Adrenal gland (tissue), 12 donors: ENCODE results near the gene CACNA1C. TPM values are rescaled to one million over a fixed set of nuclear protein-coding genes. Genes with fewer than 3 reads are reported as not detected.

ENCODE experiments used
- DNase-seq, 7 donors: peaks; one replicate each; pipeline ENCODE4 v3.0.0-alpha.2; 2019 to 2020
- H3K27ac ChIP-seq, 5 donors: fragments of 200-600 bp; sonication (generic) in 4 of 5; 1 replicate in 3 of 5; 2 replicates in 2 of 5; pipeline versions ENCODE4 v1.5.1 to v1.8.0; 2016 to 2020; ENCODE audit warnings: mild to moderate bottlenecking in 1 of 5
- H3K27me3 ChIP-seq: fragments of 200-600 bp; 2 replicates; pipeline ENCODE4 v1.8.0; 2021
- H3K36me3 ChIP-seq, 2 donors: fragments of 200-600 bp; replicated peaks in 1 of 2; 1 replicate in 1 of 2; 2 replicates in 1 of 2; pipeline versions ENCODE4 v1.5.1 to v1.8.0; 2018 to 2022
- H3K4me1 ChIP-seq, 2 donors: fragments of 200-600 bp; replicated peaks in 1 of 2; 1 replicate in 1 of 2; 2 replicates in 1 of 2; pipeline versions ENCODE4 v1.5.1 to v1.8.0; 2018 to 2021
- H3K4me3 ChIP-seq, 4 donors: fragments of 200-600 bp; sonication (generic) in 3 of 4; one replicate each; pipeline ENCODE4 v1.5.1; 2016 to 2018
- H3K9me3 ChIP-seq, 3 donors: fragments of 200-600 bp; sonication (generic) in 1 of 3; replicated peaks in 1 of 3; 1 replicate in 2 of 3; 2 replicates in 1 of 3; pipeline versions ENCODE4 v1.5.1 to v1.8.0; 2016 to 2021
- POLR2A ChIP-seq, 2 donors: fragments of 450-650 bp; IDR thresholded peaks; one replicate each; pipeline ENCODE4 v1.6.1; 2017; ENCODE audit warnings: antibody characterized with exemption in 2 of 2, mild to moderate bottlenecking in 2 of 2, moderate library complexity in 1 of 2
- WGBS, 4 donors: extraction: QIAGEN DNeasy Blood & Tissue Kit in 2 of 4; methylation state at CpG; one replicate each; pipeline versions ENCODE4 v1.1.5 to v1.1.7; 2013 to 2017; 5-methylcytosine and 5-hydroxymethylcytosine counted together
- intact Hi-C, 2 donors: fragments of 100-400 bp; cut with DNase I; formaldehyde crosslinking; loops; one replicate each; pipeline versions ENCODE4 v1.14.1 to v1.15.0; 2022 to 2023
- polyA plus RNA-seq, 3 donors: library from polyadenylated mRNA; stranded (reverse); fragments of 200-250 nt in 2 of 3; fragments of 350-450 nt in 1 of 3; fragmentation: Illumina TruSeq in 1 of 3; extraction: RNeasy Lipid Tissue Mini Kit (QIAGEN cat#74804) in 1 of 3; gene quantifications; one replicate each; pipeline ENCODE4 v1.2.3, GENCODE V29; 2013 to 2014
- total RNA-seq, 9 donors: library from RNA; depleted of rRNA in 4 of 9; stranded (reverse); fragments of >200 nt in 4 of 9; fragments of 120-200 nt in 1 of 9; fragmentation: NEBNext Ultra II Directional in 1 of 9; extraction: Animal tissue kit (Norgen Biotek cat#: 25700) in 1 of 9; gene quantifications; one replicate each; pipeline versions ENCODE4 v1.1.0 to v1.2.4, GENCODE V29; 2013 to 2023
- TF ChIP-seq, protein P1 (sequence below), 6 experiments: fragments of 450-650 bp in 4 of 6; fragments of 200-600 bp in 2 of 6; sonication (generic) in 1 of 6; IDR thresholded peaks; 1 replicate in 5 of 6; 2 replicates in 1 of 6; pipeline versions ENCODE4 v1.5.1 to v1.8.0; 2016 to 2021; ENCODE audit warnings: antibody characterized with exemption in 6 of 6, mild to moderate bottlenecking in 2 of 6, moderate library complexity in 1 of 6
- donor health status: healthy with polysubstance abuse.
- donor health status: Bipolar disorder and iron deficiency.
- donor health status: DM: yes; HTN: yes; CAD: no.
- donor health status: DM: no; HTN: no; CAD: no.
- donor health status: DM: no; HTN: no; CAD: no.
- donor health status: DM: yes; HTN: yes; CAD: no.

Gene CACNA1C
- total and polyA plus RNA-seq, 12 donors = 1.4 to 5.8 (median 3.5) TPM

DNA sequence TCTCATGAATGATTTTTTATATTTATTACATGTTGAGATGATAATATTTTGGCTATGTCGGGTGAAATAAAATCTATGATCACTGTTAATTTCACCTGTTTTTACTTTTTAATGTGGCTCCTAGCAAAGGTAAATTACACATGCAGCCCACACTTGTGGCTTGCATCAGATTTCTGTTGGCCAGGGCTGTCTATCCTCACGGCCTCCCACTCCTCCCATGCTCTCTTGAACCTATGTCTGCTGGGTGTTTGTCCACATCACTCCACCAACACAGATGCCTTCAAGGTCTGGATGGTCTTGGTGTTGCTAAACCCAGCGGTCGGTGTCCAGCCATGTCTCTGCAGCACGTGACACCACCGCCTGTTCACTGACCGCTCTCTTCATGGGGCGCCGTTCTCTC, 402.6 kb downstream of the CACNA1C start:
- no peak for TF ChIP-seq POLR2A (IDR thresholded peaks at IDR 0.05)
- TF ChIP-seq, protein P1, sequence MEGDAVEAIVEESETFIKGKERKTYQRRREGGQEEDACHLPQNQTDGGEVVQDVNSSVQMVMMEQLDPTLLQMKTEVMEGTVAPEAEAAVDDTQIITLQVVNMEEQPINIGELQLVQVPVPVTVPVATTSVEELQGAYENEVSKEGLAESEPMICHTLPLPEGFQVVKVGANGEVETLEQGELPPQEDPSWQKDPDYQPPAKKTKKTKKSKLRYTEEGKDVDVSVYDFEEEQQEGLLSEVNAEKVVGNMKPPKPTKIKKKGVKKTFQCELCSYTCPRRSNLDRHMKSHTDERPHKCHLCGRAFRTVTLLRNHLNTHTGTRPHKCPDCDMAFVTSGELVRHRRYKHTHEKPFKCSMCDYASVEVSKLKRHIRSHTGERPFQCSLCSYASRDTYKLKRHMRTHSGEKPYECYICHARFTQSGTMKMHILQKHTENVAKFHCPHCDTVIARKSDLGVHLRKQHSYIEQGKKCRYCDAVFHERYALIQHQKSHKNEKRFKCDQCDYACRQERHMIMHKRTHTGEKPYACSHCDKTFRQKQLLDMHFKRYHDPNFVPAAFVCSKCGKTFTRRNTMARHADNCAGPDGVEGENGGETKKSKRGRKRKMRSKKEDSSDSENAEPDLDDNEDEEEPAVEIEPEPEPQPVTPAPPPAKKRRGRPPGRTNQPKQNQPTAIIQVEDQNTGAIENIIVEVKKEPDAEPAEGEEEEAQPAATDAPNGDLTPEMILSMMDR (IDR thresholded peaks at IDR 0.05) = no peak
- Histone ChIP-seq H3K4me1 (no peaks in the 10 kb centered on the region), H3K36me3 (no peaks in the 10 kb centered on the region)

DNA sequence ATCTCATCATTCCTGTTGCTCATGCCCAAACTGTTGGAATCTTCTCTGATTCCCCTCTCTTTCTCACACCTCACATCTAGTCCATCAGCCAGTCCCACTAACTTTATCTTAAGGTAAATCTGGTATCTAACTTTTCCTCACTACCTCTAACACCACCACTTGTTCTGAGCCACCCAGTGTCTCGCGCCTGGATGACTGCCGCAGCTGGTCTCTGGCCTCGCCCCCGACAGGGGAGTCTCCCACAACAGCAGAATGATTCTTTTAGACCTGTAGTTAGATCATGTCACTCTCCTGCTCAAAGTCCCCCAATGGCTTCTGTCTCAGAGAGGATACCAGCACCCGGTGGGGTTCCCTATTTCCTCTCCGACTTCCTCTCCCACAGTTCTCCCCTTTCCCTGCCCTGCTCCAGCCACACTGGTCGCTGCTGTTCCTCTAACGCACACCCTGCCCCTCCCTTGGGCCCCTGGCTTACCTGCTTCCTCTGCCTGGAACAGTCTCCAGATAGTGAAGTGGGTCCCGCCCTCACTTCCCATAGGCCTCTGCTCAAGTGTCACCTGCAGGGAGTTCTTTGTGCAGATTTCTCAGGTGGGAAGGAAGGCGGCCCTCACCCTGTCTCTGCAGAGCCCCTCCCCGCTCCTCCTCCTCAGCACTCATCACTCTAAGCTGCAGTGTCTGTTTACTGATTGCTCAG, 403.5 kb downstream of the CACNA1C start:
- H3K4me3 ChIP-seq = no peak overlapping the region
- H3K4me1 ChIP-seq = no peaks in the 10 kb centered on the region
- H3K36me3 ChIP-seq = no peaks in the 10 kb centered on the region
- TF ChIP-seq POLR2A (IDR thresholded peaks at IDR 0.05) = no peak
- TF ChIP-seq, protein P1 (IDR thresholded peaks at IDR 0.05) = no peak
- no peak overlapping the region for H3K27ac ChIP-seq
- intact Hi-C loops = no loop called here
- no peaks in the 10 kb centered on the region for H3K9me3 ChIP-seq
- H3K27me3 ChIP-seq = no peaks in the 10 kb centered on the region
- DNase-seq = no peak
- 84 to 89% (median 86%) methylated on average over 12 of the region's 12 CpGs for WGBS, 4 donors

More for the DNA sequence above, 402.6 kb downstream of the CACNA1C start:
- Histone ChIP-seq H3K4me3 (no peak overlapping the region), H3K9me3 (no peaks in the 10 kb centered on the region), H3K27me3 (no peaks in the 10 kb centered on the region), H3K27ac (no peak overlapping the region)
- intact Hi-C loops = no loop called here
- no peak for DNase-seq
- WGBS, 4 donors = 89 to 94% (median 94%) methylated on average over 9 of the region's 9 CpGs

DNA sequence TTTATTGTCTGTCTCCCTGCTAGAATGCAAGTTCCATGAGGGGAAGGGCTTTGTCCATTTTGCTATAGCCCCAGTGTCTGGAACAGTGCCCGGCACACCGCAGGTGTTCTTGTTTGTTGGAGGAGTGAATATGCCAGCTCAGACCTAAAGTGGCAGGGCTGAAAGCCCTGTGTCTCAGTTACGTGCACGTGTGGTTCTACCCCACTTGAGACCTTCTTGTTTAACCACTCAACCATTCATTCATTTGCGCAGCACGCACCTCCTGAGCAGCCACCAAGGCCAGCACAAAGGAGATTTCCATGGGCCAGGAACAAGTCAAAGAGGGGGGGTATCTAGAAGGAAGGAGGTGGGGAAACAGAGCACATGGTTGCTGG, 404.0 kb downstream of the CACNA1C start:
- no peaks in the 10 kb centered on the region for H3K4me1 ChIP-seq
- H3K27ac ChIP-seq = no peak overlapping the region
- H3K4me3 ChIP-seq = no peak overlapping the region
- WGBS, 4 donors = 87 to 96% (median 94%) methylated on average over 6 of the region's 6 CpGs
- no peak for DNase-seq
- intact Hi-C loops = no loop called here
- no peaks in the 10 kb centered on the region for H3K9me3 ChIP-seq
- H3K36me3 ChIP-seq = no peaks in the 10 kb centered on the region
- no peak for TF ChIP-seq POLR2A (IDR thresholded peaks at IDR 0.05)
- TF ChIP-seq, protein P1 (IDR thresholded peaks at IDR 0.05) = no peak
- H3K27me3 ChIP-seq = no peaks in the 10 kb centered on the region

DNA sequence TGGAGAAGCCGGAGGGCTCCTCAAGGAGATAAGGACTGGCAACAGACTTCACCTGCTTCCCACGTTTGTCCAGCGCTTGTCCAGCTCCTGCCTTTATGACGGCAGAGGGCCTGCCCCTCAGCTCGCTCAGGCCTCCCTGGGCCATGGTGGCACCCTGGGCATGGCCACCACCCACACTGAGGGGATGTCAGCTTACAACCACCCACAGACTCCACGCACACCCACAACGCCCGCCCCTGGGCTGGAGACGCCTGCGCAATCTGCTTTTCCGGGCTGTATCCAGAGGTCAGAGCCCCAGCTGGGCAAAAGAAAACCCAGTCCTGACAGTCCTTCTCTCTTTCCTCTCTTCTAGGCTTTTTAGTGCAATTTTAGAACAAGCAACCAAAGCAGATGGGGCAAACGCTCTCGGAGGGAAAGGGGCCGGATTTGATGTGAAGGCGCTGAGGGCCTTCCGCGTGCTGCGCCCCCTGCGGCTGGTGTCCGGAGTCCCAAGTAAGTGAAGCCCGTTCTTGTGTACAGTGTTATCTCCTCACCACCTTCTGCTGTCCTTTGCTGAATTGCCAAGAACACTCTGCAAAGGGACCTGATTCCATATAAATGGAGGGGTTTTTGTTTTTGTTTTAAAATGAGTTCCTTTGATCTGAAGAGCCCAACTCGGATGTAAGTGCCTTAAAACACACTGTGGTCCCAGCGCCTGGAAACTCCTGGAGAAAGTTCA, 404.6 kb downstream of the CACNA1C start:
- H3K27me3 ChIP-seq = no peaks in the 10 kb centered on the region
- H3K36me3 ChIP-seq = no peaks in the 10 kb centered on the region
- H3K4me1 ChIP-seq = no peaks in the 10 kb centered on the region
- no peak for DNase-seq
- intact Hi-C loops = no loop called here
- H3K4me3 ChIP-seq = no peak overlapping the region
- no peaks in the 10 kb centered on the region for H3K9me3 ChIP-seq
- WGBS, 4 donors = 89 to 92% (median 91%) methylated on average over 21 to 23 of the region's 23 CpGs
- no peak overlapping the region for H3K27ac ChIP-seq
- TF ChIP-seq, protein P1 (IDR thresholded peaks at IDR 0.05) = no peak
- no peak for TF ChIP-seq POLR2A (IDR thresholded peaks at IDR 0.05)
